AG04449 (cell line): ENCODE data around the gene MTFP1.
"Not testable (repeated sequence)": the region's sequence is repeated elsewhere in the genome, so short reads cannot be mapped to it uniquely, and the experiment has no call there.

ENCODE experiments used
- CTCF ChIA-PET: fragments of 350-600 bp; formaldehyde crosslinking; extraction: SDS; loops from one replicate; lab custom pipeline; 2021; ENCODE audit warnings: antibody characterized with exemption; lab: Yijun Ruan, JAX
- POLR2A ChIA-PET: fragments of 400-600, 350-600 bp; formaldehyde crosslinking; extraction: SDS; loops from one replicate; lab custom pipeline; 2020; ENCODE audit warnings: antibody characterized with exemption, inconsistent platforms; lab: Yijun Ruan, JAX
- DNase-seq: peaks from one replicate; pipeline ENCODE4 v3.0.0-alpha.2; 2010; ENCODE audit warnings: low read depth, low spot score
- H3K4me3 ChIP-seq: 2 replicates; pipeline ENCODE4 v1.5.1; 2011; ENCODE audit warnings: low read depth, mild to moderate bottlenecking, control low read depth, low read length
- CTCF ChIP-seq: IDR thresholded peaks from one replicate; pipeline ENCODE4 v1.5.1; 2011; ENCODE audit warnings: mild to moderate bottlenecking, moderate library complexity, low read length, control low read depth, inconsistent platforms; ENCODE audit not compliant: insufficient read depth; ENCODE audit errors: missing control alignments

MTFP1 gene

GRCh38 chr22:30399718-30400117 is 25.9 kb upstream of the MTFP1 start:
- CTCF ChIA-PET: interaction anchor here (1.3 to 1.7 kb wide), 3 partner anchors 9 to 204 kb away, joined by 3 to 4 read pairs (median 3); no protein-coding TSS in a partner anchor
- no peak for DNase-seq
- no peak overlapping the region for H3K4me3 ChIP-seq
- no peak for TF ChIP-seq CTCF
- POLR2A ChIA-PET: interaction anchor here (5.5 kb wide), 1 partner anchor 23 kb away, joined by 46 read pairs; no protein-coding TSS in a partner anchor

GRCh38 chr22:30400159-30400558 is 25.4 kb upstream of the MTFP1 start:
- CTCF ChIA-PET: interaction anchor here (0.7 to 1.7 kb wide), 3 partner anchors 9 to 196 kb away, joined by 3 to 4 read pairs (median 3); no protein-coding TSS in a partner anchor
- POLR2A ChIA-PET: no interaction called here
- no peak for DNase-seq

GRCh38 chr22:30401024-30401423 is 24.5 kb upstream of the MTFP1 start:
- not testable (repeated sequence) for H3K4me3 ChIP-seq, DNase-seq
- ChIA-PET POLR2A (interaction anchor here (1.3 kb wide), 1 partner anchor 22 kb away, joined by 4 read pairs; no protein-coding TSS in a partner anchor), CTCF (interaction anchor here (0.6 to 8.0 kb wide), 3 partner anchors 11 to 197 kb away, joined by 3 to 62 read pairs (median 3); partner anchors contain the start of genes CASTOR1 and RNF215)

More at GRCh38 chr22:30400159-30400558, 25.4 kb upstream of the MTFP1 start:
- no peak overlapping the region for H3K4me3 ChIP-seq
- TF ChIP-seq CTCF: no peak

- ChIA-PET CTCF (interaction anchor here (0.6 to 8.0 kb wide), 6 partner anchors 8 to 138 kb away, joined by 3 to 62 read pairs (median 6); partner anchors contain the start of genes MTFP1 and RNF215), POLR2A (interaction anchor here (0.6 to 1.3 kb wide), 3 partner anchors 21 to 189 kb away, joined by 3 to 4 read pairs (median 4); partner anchors contain the start of gene PES1)
- TF ChIP-seq CTCF: no peak
- no peak overlapping the region for H3K4me3 ChIP-seq
- DNase-seq: no peak
Measured at GRCh38 chr22:30402028-30402765, 23.4 kb upstream of the MTFP1 start.

GRCh38 chr22:30402766-30403104 is 22.8 kb upstream of the MTFP1 start:
- POLR2A ChIA-PET: interaction anchor here (0.9 kb wide), 1 partner anchor 21 kb away, joined by 4 read pairs; no protein-coding TSS in a partner anchor

GRCh38 chr22:30404307-30404706 is 21.3 kb upstream of the MTFP1 start:
- CTCF ChIA-PET: interaction anchor here (1.3 to 8.0 kb wide), 2 partner anchors 15 to 42 kb away, joined by 3 to 62 read pairs; partner anchors contain the start of gene RNF215
- TF ChIP-seq CTCF: no peak
- no peak overlapping the region for H3K4me3 ChIP-seq
- DNase-seq: no peak
- POLR2A ChIA-PET: interaction anchor here (0.7 kb wide), 1 partner anchor 33 kb away, joined by 3 read pairs; no protein-coding TSS in a partner anchor

More at GRCh38 chr22:30402766-30403104, 22.8 kb upstream of the MTFP1 start:
- not testable (repeated sequence) for H3K4me3 ChIP-seq, DNase-seq
- CTCF ChIA-PET: interaction anchor here (0.6 to 8.0 kb wide), 6 partner anchors 8 to 139 kb away, joined by 3 to 62 read pairs (median 6); partner anchors contain the start of genes MTFP1 and RNF215

- ChIA-PET CTCF (interaction anchor here (0.8 to 8.0 kb wide), 5 partner anchors 11 to 80 kb away, joined by 3 to 62 read pairs (median 3); partner anchors contain the start of gene RNF215), POLR2A (interaction anchor here (0.6 to 2.1 kb wide), 4 partner anchors 15 to 85 kb away, joined by 3 to 6 read pairs (median 3); no protein-coding TSS in a partner anchor)
- DNase-seq: no peak
- no peak overlapping the region for H3K4me3 ChIP-seq
- TF ChIP-seq CTCF: no peak
Measured at GRCh38 chr22:30405731-30406130, 19.8 kb upstream of the MTFP1 start.
